AG04449 (cell line): ENCODE measurements around the gene GRAMD4.

Experiments
- CTCF ChIA-PET: fragments of 350-600 bp; formaldehyde crosslinking; extraction: SDS; loops from one replicate; lab custom pipeline; 2021; ENCODE audit warnings: antibody characterized with exemption; lab: Yijun Ruan, JAX
- POLR2A ChIA-PET: fragments of 400-600, 350-600 bp; formaldehyde crosslinking; extraction: SDS; loops from one replicate; lab custom pipeline; 2020; ENCODE audit warnings: antibody characterized with exemption, inconsistent platforms; lab: Yijun Ruan, JAX
- DNase-seq: peaks from one replicate; pipeline ENCODE4 v3.0.0-alpha.2; 2010; ENCODE audit warnings: low read depth, low spot score
- H3K4me3 ChIP-seq: 2 replicates; pipeline ENCODE4 v1.5.1; 2011; ENCODE audit warnings: low read depth, mild to moderate bottlenecking, control low read depth, low read length
- TF ChIP-seq, protein P1 (sequence below): IDR thresholded peaks from one replicate; pipeline ENCODE4 v1.5.1; 2011; ENCODE audit warnings: mild to moderate bottlenecking, moderate library complexity, low read length, control low read depth, inconsistent platforms; ENCODE audit not compliant: insufficient read depth; ENCODE audit errors: missing control alignments

GRAMD4 gene

DNA sequence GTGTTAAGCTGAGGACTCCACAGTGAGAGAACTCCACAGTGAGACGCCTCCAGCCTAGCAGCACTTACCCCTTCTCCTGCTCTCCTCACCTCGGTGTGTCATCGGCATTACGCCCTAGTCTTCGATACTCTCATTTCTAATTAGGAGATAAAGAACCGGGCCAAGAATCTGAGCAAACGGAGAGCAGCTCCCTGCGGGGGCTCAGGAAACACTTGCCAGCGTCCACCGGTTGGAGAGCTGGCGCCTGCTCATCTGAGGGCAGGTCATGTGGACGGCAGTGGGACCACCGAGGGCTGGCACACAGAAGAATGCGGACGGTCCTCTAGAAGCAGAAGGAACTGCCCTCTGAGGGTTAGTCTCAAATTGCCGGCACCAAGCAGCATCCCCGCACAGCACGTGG is 104.9 kb downstream of the GRAMD4 start:
- ChIA-PET CTCF (interaction anchor here (0.9 kb wide), 1 partner anchor 33 kb away, joined by 3 read pairs; no protein-coding TSS in a partner anchor), POLR2A (no interaction called here)
- no peak for DNase-seq
- TF ChIP-seq, protein P1, sequence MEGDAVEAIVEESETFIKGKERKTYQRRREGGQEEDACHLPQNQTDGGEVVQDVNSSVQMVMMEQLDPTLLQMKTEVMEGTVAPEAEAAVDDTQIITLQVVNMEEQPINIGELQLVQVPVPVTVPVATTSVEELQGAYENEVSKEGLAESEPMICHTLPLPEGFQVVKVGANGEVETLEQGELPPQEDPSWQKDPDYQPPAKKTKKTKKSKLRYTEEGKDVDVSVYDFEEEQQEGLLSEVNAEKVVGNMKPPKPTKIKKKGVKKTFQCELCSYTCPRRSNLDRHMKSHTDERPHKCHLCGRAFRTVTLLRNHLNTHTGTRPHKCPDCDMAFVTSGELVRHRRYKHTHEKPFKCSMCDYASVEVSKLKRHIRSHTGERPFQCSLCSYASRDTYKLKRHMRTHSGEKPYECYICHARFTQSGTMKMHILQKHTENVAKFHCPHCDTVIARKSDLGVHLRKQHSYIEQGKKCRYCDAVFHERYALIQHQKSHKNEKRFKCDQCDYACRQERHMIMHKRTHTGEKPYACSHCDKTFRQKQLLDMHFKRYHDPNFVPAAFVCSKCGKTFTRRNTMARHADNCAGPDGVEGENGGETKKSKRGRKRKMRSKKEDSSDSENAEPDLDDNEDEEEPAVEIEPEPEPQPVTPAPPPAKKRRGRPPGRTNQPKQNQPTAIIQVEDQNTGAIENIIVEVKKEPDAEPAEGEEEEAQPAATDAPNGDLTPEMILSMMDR: no peak
- H3K4me3 ChIP-seq: no peak overlapping the region

DNA sequence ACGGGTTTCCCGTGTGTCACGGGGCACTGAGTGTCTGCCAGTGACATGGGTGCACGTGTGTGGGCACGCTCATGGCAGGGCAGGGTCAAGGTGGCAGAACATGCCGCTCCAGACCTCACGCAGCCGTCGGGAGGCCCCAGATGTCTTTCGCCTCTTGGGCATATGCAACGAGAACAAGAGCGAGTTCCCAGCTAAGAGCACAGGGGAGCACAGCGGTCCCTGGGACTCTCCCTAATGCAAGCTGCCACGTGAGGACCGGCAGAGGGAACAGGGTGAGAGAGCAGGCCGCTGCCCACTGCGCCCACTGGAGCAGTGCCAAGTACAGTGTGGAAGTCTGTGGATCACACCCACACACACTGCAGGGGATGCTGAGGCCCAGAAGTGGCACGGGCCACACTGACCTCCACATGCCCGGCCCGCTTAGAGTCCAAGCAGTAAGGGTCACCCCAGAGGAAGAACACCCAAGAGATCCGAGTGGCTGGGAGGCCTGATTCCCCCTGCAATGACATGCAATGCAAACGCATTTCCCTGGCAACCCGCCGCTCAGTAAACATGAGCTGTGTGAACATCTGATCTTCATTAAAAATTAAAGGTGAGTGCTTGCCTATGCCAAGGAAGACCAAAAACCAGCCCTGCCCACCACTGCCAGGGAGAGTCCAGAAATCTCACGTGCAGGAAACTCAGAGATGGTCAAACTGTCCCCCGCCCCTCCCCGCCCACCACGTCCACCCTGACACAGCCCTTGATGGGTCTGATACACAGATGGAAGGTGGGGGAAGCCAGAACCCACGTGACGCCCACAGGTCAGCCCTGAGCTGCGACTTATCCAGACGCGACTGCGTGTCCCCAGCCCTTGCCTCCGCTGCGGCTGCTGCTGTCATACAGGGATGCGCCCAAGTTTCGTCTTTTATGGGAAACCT is 106.1 kb downstream of the GRAMD4 start:
- no peak overlapping the region for H3K4me3 ChIP-seq
- ChIA-PET CTCF (interaction anchor here (0.9 kb wide), 1 partner anchor 32 kb away, joined by 3 read pairs; no protein-coding TSS in a partner anchor), POLR2A (interaction anchor here (0.7 kb wide), 1 partner anchor 36 kb away, joined by 3 read pairs; the partner anchor contains the start of gene TBC1D22A)
- TF ChIP-seq, protein P1: no peak
- no peak for DNase-seq

DNA sequence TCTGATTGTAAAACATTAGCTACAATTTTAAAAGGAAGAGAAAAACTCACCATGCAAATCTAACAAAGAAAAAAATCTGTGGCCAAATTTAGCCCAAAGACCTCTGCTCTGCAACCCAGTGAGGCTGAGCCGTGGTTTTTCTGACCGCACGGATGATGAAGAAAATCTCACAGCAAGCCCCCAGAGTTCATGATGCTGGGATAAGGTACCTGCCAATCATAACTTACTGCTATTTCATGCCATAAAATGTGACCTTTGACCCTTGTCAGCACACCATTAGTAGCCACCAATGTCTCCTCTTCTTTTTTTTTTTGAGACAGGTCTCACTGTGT is 106.8 kb downstream of the GRAMD4 start:
- POLR2A ChIA-PET: interaction anchor here (0.7 kb wide), 1 partner anchor 36 kb away, joined by 3 read pairs; the partner anchor contains the start of gene TBC1D22A
- no peak for DNase-seq
- CTCF ChIA-PET: no interaction called here
- TF ChIP-seq, protein P1: no peak
- no peak overlapping the region for H3K4me3 ChIP-seq

DNA sequence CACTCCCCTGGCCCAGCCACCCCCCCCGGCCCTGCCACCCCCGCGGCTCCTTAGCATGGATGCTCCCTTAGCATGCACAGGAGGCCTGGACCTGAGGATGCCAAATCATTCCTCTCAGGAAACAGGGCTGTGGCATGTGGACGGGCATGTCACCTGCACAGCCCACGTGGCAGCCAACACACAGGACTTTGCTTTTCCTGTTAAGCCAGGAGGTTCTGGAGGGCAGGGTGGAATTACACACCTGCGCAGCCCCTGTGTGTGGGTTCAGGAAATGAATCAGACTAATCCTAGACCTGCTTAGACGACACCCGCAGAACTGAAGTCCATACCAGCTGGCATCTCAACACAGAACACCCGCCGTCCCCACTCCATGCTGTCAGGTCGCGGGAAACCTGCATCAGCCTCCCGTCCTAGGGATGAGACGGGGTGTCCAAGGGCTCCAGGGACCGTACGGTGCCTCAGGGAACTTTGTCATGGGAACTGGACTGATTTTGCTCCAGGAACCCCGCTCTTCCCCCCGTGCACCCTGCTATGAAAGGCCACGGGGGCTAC is 107.7 kb downstream of the GRAMD4 start:
- ChIA-PET CTCF (no interaction called here), POLR2A (no interaction called here)
- DNase-seq: no peak
- TF ChIP-seq, protein P1: no peak
- no peak overlapping the region for H3K4me3 ChIP-seq

DNA sequence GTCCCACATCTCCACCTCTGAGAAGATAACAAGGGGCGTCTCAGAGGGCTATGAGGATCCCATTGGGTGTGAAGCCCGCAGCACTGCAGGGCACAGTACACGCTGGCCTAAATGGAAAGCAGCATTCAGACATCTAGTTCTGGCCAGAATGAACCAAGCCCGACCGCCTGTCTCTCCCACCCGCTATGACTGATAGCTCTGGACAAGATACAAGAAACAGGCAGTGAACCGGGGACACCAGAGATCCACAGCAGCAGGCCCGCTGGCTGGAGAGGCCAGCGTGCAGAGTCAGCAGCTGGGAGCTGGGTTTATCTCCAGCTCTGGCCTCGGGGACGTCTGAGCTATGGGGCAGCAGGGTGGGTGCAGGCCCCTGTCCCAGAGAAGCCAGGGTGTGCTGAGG is 108.3 kb downstream of the GRAMD4 start:
- ChIA-PET POLR2A (no interaction called here), CTCF (no interaction called here)
- TF ChIP-seq, protein P1: no peak
- no peak for DNase-seq
- H3K4me3 ChIP-seq: no peak overlapping the region
